Dedifferentiated amniotic fluid mesenchymal stem cell (primary cell): Measurements from ENCODE around the gene PTPRM.
"Not testable (repeated sequence)": the region's sequence is repeated elsewhere in the genome, so short reads cannot be mapped to it uniquely, and the experiment has no call there.

ENCODE experiments used
- DNase-seq: peaks from one replicate; pipeline ENCODE4 v3.0.0-alpha.2; 2016; ENCODE audit errors: extremely low spot score

PTPRM gene

DNA sequence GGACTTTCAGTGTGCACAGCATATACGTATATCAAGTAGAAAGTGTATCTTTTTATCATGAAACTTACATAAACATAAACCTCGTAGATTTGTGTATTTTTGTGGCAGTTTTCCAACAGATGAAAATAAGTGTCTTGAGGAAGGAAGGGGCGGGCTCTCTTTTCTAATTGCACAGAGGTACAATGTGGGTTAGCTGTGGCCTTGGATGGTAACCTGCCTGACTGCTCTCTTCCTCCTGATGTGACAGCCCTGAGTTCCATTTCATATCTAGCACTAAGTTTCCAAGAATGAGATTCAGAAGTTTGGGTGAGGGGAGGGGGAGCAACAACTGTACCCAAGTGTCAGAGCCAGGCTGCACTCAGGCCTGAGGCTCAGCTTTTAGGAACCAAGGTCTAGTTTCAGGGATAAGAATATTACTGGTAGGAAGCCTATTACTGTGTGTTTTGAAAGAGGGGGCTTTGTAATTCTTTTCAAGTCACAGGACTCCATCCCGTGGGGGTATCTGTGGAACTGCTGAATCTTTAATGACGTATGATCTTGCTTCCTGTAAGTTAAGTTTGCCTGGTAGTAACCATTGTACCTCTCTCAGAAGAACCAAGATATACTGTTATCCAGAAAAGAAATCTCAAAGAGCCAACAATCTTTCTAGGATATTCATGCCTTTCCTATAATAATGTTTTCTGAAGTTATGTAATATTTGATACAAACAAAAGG, 483.7 kb downstream of the PTPRM start:
- no peak for DNase-seq

DNA sequence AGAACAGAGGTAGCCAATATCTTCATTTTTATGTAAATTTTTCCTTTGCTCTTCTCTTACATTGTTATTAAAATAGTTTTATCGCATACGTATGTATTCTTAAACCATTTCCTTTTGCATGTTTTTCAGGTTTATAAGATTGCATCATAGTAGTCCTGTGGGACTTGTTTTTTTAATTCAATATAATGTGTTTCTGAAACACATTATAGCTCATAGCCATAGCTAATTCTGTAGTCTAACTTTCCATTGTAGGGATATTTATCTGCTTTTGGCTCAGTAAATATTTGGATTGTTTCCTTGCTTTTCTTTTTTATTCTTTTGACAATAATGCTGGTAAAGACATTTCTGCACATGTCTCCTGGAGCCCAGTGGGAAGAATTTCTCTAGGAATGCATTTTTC, 484.3 kb downstream of the PTPRM start:
- peak; percentile 19 for DNase-seq

DNA sequence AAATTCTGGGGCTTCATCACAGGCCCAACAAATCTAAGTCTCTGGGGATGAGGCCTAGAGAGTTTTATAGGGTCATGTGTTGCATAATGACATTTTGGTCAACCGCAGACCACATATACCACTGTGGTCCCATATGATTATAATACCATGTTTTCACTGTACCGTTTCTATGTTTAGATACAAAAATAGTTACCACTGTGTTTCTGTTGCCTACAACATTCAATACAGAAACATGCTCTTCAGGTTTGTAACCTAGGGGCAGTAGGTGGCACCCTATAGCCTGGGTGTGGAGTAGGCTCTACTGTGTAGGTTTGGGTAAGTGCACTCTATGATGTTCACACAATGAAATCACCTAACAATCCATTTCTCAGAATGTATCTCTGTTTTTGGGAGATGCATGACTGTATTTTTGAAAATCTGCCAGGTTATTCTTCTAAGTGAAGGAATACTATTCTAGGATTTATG, 485.2 kb downstream of the PTPRM start:
- DNase-seq, result no peak

DNA sequence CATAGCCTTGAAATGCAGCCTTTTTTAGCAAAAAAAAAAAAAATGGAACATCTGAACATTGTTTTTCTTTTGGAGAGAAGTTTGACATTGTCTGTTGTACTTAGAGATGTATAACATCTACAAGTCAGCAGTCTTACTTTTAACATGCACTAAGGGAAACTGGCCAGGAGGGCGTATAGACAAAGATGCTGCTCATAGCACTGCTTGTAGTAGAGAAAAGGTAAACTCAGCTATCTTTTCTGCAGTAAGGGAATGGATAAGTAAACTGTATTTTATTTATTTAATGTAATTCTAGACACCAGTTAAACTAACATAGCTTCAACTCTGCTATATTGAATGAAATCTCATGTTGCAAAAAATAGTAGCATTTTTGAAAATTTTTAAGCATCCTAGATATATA, 489.6 kb downstream of the PTPRM start:
- DNase-seq, result no peak

DNA sequence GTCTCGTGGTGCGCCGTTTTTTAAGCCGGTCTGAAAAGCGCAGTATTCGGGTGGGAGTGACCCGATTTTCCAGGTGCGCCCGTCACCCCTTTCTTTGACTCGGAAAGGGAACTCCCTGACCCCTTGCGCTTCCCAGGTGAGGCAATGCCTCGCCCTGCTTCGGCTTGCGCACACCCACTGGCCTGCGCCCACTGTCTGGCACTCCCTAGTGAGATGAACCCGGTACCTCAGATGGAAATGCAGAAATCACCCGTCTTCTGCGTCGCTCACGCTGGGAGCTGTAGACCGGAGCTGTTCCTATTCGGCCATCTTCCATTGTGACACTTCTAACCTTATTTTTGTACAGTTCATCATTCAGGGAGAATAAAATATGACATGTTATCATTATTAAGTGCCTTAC, 496.0 kb downstream of the PTPRM start:
- not testable (repeated sequence) for DNase-seq

DNA sequence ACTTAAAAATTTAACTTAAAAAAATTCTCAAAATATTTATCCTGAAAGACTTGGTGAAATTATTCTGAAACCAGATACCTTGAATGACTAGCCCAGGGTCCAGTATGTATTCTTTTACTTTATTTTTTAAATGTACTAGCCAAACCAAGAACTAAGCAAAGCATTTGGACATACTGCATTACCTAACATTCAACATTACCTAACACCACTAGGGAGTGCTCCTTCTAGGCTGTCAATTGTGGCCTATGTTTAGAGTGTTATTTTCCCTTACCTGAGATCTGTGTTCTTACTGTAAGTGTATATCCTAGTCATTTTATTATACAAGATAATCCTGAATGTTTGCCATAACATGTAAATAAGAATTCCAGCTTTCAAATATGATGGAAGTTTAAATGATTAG, 496.6 kb downstream of the PTPRM start:
- no peak for DNase-seq

DNA sequence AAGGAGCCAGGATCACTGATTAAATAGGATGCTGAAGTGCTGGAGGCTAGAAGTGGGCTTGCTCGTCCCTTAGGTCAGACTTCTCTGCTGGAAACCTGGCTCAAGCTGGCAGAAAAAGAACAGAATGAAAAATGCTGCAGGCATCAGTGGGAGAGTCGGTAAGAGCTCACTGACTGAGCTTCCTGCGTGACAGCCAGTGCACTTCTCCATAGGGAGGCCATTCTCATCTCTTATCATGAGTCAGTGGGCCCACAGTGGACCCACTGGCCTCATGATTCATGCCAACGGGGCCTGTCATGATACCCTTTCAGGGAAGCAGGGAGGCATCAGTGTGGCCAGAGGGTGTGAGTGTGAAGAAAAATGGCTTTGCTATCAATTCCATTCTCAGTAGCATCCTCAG, 498.2 kb downstream of the PTPRM start:
- DNase-seq, result no peak

DNA sequence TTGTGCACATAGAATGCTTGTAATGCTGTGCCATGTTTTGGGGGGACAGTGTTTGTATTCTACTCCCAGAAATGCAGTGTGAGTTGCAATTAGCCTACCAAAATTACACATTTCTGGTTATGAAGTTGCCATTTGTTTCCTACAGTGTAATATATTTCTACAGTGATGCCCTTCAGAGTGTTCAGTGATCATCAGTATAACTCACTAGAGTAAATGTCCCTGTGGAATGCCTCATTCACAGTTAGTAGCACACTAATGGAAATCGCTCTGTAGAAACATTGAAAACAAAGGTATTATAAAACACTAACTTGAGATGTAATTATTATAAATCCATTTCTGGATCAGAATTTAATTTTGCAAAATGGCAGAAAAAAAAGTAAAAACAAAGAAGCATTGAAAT, 498.7 kb downstream of the PTPRM start:
- no peak for DNase-seq

DNA sequence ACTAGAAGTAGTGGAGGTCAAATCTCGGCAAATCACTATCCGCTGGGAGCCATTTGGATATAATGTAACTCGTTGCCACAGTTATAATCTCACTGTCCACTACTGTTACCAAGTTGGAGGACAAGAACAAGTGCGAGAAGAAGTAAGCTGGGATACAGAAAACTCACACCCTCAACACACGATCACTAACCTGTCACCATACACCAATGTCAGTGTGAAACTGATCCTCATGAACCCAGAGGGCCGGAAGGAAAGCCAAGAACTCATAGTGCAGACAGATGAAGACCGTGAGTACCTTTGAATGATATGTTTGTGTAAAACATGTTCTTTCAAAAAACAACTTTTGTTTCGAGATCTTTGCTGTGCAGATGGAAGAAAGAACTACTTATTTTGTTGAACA, 502.6 kb downstream of the PTPRM start:
- DNase-seq, result no peak

DNA sequence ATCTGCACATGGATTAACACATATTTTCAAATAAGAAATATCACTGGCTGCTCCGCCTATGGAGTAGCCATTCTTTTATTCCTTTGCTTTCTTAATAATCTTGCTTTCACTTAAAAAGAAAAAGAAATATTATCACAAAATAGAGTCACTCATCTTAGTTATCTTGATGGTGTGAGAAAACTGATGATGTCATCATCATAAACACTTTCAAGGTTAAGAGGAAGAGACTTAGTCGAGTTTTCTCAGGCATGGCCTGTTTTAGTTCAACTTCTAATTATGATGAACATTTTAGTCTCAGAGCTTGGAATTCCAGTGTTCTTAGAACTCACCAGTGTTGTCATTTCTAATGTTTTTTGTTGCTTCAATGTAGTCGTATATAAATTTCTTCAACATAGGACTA, 506.1 kb downstream of the PTPRM start:
- DNase-seq, result no peak

DNA sequence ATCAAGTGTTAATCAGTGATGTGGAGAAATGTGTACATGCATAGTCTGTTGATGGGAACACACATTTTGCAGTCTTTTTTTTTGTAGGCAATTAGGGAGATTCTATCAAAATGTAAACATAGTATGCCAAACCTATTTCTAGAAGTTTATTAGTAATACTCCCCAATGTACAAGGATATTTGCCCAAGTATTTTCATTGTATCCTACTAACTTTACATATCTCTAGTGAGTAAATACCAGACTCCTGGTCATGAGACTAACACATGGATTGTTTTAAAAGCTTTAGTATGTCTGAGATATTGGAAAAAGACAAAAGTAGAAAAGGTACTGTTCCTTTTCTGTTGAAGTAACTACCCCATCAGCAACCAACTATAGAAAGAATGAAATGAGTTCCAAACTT, 513.0 kb downstream of the PTPRM start:
- DNase-seq, result no peak

DNA sequence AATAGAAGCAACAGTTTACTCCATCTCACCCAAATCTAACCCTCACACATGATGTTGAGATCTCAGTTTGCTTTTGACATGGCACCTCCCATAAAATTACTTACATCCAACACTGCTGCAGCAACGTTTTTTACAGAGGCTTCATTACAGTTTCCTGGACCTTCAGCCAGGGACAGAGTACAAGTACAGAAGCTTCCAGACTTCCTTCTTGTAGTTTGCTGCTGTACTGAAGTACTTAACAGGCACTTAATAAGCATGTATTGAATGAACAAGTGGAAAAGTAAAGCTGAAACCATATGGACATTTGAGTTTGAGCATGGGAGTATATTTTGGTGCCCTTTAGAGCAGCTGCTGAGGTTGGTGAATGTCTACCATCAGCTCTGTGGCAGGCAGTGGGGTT, 514.2 kb downstream of the PTPRM start:
- no peak for DNase-seq

DNA sequence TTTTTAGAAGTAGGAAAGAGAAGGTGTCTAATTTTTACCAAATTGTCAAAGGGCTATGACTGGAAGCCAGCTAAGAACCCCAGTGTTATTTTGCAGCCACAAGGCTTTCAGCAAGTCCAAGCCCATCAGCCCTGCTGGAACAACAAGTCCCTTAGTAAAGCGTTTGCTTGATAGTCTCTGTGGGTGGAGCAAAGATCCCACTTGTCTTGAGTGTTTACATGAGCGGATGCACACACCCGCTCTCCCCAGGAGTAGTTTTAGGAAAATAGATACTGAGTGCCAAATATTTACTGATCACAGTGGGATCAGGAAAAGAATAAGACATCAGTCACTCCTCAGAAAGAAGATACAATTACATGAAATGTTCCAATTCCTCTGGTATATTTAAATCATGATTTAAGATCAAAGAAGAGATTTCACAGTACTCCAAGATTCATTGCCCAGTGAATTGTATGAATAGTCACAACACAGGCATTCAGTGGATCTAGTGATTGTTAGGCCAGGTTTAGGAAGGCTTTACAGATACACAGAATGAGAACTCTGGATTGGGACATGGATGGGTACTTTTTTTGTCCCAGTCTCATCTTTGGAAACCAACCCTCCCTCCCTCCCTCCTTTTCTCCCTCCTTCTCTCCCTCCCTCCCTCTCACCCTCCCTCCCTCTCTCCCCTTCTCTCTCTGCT, 514.9 kb downstream of the PTPRM start:
- no peak for DNase-seq

DNA sequence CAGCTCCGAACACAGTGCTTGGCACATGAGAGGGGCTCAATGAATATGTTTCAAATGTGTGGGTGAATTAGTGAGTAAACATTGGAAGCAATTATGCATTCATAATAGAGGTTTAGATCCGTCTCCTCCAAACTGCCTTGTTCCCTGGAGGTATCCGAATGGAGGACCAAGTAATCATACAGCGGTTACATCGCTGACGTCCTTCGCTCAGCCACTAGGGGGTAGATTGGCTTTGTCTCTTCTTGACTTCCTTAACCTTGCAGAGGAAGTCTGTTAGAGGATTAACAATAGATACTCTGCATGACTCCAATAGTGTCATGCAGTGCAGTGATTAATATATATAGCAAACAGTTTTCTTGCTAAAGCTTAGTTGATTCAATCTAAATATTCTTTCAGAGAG, 517.0 kb downstream of the PTPRM start:
- no peak for DNase-seq

DNA sequence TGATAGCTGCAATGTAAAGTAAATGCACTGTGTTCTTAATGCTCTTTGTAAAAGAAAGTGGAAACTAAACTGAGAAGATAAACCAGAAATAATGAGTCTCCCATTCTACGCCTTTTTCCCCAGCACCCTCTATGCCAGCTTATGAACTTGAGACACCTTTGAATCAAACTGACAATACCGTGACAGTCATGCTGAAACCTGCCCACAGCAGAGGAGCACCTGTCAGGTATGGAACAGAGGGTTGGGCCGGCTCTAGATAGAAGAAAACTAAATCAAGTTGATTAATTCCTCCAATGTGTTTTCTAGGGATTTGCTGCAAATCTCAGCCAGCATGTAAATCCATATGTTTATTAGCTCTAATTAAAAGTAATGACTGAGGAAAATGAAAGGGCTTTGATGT, 521.5 kb downstream of the PTPRM start:
- no peak for DNase-seq

DNA sequence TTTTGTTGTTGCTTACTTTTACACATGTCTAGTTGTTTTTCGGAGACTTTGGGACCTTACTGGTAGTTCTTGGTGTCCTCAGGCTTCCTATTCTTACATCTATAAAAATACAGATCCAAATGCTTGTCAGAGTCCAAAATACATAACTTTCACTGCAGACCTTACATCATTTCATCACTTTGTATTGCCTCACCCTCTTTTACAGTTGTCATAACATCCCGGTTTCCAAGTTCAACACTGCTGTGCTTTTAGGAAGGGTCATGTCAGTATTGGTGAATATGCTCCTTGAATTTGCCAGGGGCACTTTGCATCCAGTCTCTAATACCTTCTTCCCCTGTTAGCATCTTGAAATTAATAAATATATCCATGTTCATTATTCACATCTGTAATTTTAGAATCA, 523.9 kb downstream of the PTPRM start:
- no peak for DNase-seq

DNA sequence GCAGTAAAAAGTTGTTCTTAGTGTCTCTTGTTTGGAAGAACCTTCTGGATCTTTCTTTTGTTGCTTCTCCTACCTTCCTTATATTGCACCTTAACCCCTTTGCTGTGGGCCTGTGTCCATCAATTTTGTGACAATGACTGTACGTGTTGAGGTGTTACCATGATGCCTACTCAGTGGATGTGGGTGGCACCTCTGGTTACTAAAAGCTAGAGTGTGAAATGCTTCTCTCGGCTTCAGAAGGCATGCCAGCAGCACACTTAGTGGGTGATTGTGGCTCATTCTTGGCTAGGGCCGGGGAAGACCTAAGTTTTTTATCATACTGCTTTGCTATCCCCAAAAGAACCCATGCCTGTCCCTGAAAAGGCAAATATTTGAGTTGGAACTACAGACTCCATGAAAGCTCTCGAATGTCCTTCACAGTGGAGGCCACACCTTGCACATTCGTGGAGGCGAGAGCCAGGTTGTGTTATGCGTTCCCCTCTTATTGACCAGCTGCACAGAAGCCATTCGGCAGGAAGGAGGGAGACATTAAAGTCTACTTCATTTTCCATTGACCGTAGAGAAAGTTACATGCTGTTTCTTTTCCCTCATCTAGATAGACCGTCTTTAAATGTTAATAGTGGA, 528.9 kb downstream of the PTPRM start:
- no peak for DNase-seq

DNA sequence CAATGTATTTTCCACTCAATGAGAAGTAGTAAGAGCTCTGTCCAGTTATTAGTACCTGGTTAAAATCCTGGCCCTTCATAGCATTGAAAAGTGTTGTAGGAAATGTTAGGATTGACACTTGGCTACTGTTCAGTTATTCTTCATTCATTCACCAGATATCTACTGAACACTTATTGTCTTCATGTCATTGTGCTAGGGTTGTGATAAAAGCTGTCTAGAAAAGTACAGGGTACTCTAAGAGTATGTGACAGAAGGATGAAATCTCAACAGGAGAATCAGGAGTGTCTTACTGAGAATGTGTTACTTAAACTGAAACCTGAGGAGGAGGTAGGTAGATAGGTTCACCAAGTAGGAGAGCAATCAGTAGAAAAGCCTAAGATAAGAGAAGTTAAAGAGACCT, 530.3 kb downstream of the PTPRM start:
- DNase-seq, result no peak

DNA sequence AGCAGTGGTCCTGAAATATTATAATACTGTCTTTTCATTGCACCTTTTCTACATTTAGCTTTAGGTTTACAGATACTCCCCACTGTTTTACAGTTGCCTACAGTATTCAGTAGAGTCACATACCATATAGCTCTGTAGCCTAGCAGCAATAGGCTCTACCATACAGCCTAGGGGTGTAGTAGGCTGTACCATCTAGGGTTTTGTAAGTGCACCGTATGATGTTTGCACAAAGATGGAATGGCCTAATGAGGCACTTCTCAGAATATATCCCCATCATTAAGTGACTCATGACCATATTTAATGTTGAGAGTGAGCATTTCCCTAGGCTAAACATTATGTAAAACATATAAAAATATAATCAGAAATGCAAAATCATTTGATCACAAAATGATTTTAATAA, 530.8 kb downstream of the PTPRM start:
- no peak for DNase-seq

DNA sequence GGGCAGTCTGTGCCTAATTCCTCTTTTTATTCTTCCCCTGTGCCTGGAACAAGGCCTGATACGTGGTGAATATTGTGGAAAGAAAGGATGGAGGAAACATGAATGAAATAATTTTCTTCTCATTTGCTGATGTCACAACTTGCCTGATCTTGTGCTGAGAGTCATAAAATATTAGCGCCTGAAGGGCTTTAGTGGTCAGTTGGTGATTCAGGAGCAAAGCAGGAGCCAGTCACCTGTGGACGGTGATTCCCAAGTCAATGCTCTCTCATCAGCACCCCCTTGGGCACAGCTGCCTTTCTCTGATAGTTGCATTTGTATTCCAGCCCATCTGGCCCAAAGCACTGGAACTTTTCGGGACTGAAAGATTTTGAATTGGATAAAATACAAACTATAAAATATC, 539.5 kb downstream of the PTPRM start:
- no peak for DNase-seq

DNA sequence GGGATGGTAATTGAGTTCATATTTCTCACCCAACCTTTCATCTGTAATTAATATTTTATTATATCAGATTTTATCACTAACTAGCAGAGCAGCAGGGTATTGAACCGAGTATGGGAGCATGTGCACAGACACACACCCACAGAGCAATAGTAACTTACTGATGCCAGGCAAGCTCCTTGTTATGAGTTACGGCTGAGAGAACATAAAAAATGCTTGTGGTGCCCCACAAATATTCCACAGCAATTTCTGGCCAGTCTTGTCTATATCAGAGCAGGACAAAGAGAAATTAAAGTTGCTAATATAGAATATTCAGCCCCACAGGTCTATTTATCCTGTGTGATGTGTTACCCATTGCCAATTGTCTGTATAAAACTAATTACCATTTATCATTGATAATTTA, 540.3 kb downstream of the PTPRM start:
- peak; percentile 68 for DNase-seq

DNA sequence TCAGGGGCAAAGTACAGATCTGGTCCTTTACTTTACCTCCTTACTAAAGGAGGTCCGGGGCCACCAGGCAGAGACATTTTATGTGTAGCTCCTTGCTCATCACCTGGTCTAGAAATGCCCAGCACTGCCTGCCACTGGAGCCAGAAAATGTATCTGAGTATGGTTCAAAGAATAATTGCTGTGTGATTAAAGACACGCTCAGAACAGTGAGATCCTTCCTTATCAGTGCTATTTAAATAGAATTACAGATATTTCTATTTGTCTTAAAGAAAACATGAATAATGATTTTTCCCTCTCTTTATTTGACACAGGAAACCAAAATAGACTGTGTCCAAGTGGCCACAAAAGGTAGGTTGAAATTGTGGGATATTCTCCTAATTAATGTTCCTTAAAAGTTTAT, 547.4 kb downstream of the PTPRM start:
- DNase-seq, result no peak

DNA sequence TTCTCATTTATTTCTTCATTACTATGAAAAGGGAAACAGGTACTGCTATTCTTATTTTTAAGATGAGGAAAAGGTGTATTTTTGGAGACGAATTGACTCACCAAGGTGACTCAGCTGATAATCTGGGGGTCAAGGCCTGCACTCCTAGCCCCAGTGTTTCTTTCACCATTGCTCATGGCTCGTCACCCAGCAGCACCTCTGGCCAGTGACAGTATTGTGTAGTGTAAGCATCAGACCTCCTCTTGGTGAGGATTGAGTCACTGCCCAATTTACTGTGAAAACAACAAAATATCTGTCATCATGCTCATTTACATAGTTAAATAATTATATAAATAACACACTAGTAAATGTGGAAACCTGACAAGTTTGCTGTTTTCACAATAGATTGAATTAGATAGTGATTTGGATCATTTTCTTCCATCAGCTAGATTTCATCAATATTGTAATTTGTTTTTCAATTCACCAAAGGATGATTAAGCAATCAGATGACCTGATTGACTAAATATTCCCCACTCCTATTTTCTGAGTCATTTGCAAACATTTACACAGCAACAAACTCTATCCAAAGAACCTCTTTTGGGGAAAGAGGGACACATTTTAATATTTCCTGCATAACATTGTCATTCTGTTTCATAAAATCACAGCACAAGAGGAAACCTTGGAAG, 549.4 kb downstream of the PTPRM start:
- DNase-seq, result peak; percentile 36
